NCI-H1930 (cell line): Measurements from ENCODE around the gene WNT7A.

Source experiments
- DNase-seq, 2 experiments: peaks; one replicate each; lab custom pipeline; 2025; lab: John Stamatoyannopoulos, UW

WNT7A gene

DNA sequence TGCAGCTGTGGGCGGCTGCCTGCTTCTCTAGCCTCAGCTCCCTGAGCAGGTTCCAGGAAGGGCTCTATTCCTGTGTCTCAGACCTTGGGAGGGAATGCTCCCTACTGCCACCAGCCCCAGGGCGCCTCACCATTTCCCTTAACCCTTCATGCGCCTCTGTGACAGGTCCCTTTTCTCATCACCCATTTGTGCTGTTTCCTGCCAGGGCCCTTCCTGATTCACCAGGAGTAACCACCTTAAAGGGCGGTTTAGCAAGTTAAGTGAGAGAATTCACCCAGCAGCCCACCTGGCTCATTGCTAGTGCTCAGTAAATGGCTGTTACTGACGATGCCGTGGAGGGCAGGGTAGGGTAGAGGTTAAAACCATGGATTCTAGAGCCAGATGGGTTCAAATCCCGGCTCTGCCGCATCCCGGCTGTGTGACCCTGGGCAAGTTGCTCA is 87.8 kb downstream of the WNT7A start:
- DNase-seq, result no peak

DNA sequence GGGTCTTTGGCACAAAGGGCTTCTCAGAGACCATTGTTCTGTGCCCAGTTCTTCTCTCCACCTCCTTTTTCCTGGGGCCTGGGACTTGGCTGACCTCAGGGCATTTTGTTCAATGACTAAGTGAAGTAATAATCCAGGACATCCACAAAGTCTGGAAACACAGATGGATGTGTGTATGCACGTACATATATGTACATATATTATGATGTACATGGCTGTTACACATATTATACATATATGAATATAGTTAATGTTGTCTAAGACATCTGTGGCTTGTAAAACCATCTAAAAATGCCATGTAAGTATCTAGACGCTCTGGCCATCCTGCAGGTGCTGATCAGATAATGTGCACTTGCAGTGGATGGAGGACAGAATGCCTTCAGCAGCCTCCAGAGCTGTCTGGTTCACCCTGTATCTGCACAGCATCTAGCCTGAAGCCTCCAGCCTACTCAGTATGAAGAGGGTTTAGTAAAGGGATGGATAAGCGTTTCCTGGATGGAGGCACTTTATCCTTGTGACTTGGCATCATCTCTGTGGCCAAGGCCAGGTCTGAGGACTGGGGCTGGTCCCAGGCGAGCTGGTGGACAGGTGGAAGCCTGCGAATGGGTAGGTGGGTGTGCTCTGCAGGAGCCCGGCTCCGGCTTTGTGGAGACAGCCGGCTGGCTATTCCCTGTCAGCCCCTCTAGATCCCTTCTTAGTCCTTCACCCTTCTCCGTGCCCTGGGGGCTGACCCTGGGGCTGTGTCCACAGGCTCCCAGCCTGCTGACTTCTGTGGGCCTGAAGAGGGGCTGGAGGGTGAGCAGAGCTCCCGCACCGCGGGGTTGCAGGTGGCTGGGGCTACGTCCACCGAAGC is 88.4 kb downstream of the WNT7A start:
- no peak for DNase-seq

DNA sequence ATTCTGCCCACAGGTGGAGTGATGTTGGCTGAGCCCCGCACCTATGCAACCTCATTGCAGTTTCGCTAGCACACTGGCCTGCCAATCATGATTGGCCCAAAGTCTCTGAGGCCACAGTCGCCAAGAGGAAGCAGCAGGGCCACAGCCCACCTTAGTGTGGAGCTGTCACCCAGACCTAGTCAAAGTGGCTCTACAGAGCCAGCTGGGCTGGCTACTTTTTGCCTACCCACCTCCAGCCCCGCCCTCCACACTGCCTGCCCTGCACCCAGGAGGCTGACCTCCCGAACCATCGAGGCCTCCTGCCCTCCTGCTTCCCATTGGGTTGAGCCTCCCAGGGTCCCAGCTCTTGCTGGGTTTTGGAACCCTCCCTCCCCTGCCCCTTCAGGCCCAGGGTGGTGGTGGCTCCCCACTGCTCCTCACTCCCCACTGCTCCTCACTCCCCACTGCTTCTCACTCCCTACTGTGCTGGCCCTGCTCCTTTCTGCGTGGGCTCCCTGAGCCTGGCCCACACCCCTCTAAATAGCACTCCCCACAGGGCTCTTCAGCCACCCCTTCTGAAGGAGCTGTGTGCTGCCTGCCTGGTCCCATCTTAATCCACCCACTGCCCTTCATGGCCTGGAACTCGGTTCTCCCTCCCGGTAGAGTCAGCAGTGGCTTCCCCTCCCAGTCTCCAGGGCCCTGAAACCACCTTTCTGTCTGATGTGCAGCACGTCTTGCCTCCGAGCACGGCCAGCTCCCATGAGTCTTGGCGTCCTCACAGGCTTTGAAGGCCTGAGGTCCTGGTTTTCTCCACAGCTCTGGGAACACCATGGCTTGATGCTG is 89.3 kb downstream of the WNT7A start:
- DNase-seq, result no peak

DNA sequence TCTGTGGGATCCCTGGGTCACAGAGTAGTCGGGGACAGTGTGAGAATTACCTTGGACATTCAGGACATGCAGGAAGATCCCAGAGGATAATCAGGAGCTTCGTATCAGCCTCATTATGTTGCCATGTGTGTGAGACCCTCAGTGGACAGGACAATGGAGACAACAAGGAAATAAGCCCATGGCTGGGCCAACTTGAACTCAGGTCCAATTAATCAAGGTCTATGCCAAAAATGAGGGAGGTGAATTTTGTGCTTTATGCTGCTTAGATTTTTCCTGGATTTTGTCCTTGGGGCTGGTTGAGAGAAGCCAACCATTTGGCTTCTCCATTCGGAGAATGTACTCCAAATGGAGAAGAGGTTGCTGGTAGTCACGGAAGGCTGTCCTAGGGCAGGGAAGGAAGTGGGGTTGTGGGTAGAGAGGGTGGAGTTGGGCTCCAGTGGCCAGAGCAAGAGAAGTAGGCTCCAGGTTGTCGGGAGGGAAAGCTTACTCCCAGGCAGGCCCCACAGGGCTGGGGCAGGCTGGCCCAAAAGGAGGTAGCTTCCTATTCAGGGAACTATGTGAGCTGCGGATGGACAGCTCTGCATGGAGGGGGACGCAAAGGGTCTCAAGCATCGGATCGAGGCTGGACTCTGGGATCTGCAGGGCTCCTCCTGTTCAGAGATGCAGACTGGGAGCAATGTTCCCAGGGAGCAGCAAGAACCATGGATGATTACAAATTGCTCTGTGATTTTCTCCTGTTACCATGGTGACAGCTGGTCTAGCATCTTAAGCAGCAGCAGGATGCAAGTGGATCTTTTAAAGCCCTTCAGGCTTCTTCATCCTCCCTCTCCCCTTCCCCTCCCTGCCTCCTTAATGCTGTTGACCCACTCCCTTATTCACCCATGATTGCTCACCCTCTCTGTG is 91.1 kb downstream of the WNT7A start:
- no peak for DNase-seq

DNA sequence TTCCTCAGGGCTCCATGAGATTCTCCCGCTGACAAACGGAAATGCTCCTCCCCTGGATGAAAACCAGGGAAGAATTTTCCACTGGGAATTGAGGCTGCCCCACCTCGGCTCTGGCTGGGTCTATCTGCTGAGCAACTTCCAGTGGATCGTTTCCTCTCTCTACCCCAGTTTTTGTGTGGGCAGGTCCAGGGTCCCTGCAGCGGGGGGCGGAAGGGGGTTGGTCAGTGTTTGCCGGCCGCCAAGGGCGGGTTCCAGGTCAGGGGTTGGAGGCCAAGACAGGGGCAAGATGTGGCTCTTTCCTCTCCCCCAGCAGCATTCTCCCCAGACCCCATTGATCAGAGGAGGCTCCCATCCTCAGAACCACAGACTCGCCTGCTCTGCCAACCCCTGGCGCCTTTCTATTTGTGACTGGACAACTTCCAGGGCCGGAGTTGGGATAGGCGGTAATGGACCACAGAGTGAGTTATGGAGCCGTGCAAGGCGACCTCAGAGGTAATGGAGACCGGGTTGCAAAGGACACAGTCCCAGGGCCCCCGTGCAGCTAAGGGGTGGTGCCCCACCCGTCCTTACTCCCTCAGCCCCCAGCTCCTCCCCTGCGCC is 92.2 kb downstream of the WNT7A start:
- DNase-seq, result no peak

DNA sequence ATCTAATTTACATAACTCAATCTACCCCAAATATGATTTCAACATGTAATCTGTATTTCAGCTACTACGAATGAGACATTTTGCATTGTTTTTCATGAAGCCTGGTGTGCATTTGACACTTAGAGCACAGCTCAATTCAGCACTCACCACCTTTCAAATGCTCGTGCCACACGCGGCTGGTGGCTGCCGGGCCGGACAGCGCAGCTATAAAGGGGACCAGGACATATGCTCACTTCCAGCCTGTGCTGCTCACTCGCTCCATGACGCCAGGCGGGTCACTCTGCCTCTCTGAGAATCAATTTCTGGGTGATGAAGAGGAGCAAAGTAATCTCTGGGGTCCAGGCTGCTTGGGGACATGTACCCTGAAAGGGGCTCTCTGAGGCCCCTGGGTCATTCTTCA is 93.1 kb downstream of the WNT7A start:
- no peak for DNase-seq

DNA sequence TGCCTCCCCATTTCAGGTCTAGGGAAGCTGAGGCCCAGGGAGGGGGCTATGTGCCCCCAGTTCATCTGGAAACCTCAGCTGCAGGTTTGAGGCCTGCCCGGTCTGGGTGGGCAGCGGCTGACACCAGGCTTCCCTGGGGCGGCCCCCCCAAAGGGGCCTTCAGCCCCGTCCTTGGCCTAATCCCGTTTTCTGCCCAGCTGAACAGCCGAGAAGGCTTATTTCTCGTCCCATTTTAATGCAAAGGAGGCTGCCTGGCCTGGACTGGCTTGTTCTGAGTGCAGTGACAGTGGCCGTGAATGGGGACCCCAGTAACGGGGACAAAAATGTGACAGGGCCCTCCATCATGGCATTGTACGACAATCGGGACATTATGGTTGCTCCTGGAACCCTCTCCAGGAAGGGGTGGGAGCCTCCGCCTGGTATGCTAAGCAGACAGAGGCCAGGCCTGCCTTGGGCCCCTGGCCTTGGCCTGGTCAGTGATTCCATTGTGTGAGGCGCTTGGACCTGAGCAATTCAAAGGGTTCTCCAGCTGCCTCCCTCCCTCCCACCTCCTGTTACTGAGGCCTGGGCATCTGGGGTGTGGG is 93.9 kb downstream of the WNT7A start:
- no peak for DNase-seq

DNA sequence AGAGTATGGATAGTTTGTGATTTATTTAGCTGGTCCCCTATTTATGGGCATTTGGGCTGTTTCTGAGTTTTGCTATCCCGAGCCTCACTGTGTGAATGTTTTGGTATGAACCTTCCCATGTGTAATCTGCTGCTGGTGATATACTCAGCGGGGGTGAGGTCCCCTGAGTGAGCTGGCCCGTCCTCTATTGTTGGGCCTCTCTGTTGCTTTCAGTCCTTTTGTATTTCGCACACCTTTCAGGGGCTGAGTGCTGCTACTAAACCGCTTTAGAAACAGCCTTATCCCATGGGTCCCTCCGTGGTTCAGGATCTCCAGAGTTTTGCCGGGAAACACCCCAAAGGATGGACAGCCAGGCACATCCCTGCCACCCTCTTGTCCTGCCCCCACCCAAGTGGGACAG is 94.5 kb downstream of the WNT7A start:
- DNase-seq, result no peak

DNA sequence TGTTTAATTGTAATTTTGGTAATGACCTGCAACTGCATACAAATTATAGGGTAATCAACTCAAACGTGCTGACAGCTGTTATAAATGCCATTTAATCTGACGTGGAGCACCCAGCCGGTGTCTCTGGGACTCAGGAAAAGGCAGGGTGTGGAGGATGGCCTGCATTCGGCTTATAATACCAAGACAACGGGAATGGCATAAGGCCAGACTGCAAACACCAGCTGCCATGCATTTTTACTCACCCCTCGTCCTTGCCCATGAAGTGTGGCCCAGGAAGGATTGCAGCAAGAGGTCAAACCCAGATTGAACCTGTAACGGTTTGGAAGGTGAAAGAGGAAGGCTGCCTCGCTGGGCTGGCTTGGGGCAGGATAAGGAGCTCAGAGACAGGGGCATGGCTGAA is 96.4 kb downstream of the WNT7A start:
- no peak for DNase-seq

DNA sequence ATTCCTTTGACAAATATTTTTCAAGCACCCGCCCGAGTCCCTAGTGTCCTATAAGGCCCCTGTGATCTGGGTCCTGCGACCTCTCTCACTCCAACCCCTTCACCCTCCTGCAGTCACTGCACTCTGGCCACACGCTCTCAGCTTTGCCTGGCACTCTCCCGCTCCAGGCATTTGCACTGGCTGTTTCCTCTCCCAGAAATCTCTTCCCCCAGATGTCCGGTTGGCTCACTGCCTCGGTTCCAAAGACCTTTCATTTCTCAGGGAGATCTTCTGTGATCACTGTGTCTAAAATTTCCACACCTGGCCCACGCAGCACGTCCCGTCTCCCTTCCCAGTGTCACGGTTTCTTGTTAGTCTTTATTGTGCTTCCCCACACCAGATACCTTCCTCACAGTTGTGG is 97.4 kb downstream of the WNT7A start:
- no peak for DNase-seq

DNA sequence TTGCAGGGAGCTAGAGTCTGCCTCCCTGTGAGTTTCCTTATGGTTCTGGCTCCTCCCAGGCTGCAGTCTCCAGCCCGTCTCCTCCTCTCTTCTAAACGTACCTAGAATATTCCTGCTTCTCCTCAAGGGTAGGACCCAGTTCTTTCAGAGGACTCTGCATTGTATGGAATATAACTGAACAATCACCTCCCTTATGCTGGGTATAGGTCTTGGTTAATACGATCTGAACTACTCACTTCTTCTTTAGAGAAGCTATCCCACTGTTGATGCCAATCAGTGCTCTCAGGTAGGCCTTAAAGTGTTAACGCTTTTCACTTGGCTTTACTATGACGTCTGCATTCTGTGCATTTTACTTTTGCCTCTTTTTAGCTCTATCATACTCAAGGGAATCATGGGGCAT is 98.5 kb downstream of the WNT7A start:
- no peak for DNase-seq

DNA sequence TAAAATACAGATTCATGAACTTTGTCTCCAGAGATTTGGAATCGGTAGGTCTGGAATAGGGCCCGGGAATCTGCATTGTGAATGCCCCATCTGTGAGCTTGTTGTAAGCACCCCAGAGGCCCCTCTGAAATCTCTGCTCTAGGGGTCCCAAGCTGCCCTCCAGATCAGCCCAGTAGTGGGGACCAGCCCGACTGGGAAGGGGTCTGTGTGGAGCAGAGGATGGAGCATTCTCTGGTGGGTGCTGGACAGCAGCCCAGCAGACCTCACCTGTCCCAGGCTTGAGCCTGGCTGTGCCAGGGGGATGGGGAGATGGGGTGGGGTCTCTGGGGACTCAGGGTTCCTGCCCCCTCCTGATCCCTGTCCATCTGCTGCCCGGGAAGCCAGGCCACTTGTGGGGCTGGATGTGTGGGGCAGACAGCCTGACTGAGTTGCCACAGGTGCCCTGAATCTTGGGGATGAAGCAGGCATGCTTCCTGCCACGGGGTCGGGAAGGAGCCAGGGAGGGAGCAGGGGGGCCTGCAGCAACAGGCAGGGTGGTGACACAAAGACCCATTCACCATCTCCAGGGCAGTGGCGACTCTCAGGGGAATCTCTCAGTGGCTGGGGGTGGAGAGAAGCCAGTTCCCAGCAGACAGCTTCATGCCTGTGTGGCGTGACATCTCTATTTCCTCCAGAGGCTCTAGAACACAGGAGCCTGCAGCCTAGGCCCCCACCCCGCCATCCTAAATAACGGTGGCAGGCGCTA is 99.3 kb downstream of the WNT7A start:
- DNase-seq, result no peak

DNA sequence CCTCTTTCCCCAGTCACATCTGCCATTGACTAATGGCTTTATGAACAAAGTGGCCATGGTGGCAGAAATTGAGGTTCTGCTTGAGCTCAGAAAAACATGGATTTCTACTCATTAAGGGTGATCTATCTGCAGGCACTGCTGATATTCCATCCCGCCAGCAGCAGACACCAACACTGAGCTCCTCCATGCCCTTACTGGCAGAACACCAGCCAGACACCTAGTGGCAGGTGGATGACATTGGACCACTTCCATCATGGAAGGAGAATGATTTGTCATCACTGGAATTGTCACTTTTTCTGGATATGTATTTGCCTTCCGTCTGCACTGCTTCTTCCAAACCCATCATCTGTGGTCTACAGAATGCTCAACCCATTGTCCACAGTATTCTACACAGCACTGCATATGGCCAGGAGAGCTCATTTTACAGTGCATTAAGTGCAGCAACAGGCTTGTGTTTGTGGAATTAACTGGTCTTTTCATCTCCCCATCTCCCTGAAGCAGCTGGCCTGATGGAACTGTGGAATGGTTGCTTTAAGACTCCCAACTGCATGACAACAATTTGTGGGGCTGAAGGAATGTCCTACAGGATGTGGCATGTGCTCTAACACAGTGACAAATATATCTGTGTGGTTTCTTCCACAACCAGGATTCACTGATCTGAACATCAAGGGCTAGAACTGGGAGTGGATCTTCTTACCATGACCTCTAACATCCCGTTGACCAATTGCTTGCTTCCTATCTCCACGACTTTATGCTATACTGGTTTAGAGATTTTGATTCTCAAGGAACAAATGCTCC is 103.4 kb downstream of the WNT7A start:
- no peak for DNase-seq

DNA sequence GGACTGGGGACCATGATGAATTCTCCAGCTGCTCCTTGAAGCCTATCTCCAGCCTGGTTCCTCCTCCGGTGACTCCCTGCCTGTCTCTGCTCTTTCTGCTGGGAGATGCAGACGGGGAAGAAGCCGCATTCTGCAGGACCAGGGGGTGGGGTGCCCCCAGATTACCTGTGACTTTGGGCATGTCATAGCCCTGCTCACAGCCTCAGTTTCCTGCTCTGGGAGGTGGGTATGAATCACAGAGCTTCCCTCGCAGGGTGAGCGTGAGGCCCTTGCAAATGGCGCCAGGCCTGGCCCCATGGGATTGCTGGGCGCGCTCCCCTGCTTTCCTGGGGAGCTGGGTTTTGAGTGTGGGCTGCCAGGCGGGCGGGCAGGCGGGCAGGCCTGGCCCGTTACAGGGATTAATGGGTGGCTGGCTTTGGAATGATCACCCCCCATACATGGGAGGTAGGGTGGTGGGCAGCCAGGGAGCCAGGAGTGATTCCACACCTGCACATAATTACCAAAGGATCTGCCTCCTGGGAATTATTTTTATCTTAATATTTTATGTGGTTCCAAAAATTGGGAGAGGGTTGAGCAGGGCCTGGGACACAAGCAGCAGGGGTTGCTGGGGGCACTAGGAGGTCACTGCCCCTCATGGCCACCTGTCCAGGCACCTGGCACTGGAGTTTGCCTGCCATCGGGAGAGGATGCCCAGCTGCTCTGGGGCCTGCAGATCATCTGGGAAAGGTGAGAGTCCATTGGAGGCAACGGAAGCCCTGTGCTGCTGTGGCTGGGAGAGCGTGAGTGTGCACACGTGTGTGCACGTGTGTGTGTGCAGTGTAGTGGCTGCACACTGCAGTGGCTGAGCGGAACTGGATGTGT is 106.8 kb downstream of the WNT7A start:
- DNase-seq, result no peak

DNA sequence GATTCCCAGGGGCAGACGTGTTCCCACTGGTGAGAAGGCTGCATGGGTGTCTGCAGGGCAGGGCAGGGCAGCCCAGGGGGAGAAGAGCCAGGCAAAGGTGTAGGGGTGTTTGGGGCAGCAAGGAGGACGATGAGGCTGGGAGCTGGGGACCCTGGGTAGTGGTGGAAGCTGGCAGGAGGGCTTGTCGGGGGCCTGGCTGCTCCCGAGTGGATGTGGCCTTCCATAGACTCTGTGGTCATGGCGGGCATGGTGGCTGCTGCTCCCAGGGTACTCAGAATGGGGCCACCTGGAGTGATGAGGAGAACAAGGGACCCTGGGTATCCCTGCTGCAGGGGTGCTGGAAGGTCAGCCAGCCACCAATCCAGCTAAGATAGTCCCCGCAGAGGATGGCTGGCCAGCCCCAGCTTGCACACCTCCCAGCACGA is 107.5 kb downstream of the WNT7A start:
- DNase-seq, result no peak

DNA sequence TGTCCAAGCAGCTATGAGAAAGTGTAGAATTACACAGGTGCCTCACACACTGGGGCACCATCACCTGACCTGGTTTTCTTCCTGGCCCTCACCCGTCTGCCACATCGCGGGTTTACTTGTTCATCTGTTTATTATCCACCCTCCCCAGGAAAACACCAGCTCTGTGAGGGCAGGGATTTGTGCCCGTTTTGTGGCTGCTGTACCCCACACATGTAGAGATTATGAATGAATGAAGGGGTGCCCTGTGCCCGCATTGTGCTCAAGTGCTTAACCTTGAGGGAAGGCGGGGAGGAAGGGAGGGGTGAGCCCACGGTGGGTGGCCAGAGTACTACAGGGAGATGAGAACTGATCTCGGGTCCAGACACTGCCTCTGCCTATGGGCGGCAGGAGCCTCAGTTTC is 108.4 kb downstream of the WNT7A start:
- no peak for DNase-seq

DNA sequence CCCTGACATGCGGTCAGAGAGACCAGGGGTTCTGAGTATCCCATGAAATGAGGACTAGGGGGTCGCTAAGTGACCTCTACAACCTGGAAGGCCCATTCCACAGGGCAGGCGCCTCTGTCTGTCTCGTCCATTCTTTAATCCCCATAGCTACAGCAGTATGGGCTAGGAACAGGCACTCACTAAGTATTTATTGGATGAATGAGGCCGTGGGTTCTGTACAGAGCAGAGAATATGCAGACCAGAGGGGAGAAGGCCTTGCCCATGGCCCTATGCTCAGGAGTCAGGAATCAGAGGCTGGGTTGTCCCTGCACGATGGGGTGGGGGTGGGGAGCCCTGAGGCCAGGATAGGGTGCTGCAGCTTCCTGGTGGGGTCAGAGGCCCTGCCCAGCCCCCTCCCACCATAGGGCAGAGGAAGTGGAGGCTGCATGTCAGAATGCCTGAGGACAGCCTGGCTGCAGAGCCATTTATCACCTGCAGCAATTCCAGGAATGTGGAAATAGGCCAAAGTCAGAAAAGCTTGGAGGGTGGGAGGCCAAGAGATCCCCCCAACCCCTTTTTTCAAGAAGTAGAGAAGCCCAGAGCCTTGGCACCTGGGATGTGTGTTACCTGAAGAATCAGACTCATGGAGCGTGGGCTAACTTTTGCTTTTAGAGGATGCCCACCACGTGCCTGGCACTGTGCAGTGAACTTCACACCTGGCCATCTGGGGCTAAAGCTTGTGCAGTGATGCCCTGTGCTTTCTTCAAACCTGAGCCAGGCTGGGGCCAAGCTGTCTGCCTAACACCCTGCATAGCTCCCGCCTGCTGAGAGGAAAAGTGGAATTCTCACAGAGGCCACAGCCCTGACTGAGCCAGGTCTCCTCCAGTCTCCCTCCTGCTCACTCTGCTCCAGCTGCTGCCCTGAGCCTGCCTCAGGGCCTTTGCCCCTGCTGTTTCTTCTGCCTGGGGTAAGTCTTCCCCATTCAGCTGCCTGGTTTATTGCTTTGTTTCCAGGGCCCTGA is 109.4 kb downstream of the WNT7A start:
- DNase-seq, result no peak

DNA sequence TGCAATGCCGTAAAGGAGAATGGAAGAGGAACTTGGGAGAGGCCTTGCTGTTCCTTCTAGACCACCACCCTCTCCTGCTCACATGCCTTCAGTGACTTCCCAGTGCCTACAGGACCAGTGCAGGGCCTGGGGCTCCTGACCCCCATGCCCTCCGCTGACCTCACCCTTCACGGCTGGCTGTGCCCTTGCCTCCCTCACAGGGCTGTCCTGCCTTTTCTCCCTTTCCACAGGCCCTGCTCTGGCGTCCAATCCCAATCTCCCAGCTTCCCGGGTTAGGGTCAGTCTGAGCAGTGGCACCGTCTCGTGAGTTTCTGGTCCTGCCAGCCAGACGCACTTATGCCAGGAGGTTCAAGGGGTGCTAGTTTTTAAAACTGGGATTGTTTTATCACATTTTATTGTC is 110.4 kb downstream of the WNT7A start:
- DNase-seq, result no peak
